Smooth muscle cell (in vitro differentiated cells): Measurements from ENCODE around the gene CACNA1C. TPM values are rescaled to one million over a fixed set of nuclear protein-coding genes. Genes with fewer than 3 reads are reported as not detected.

Experiments used
- DNase-seq: peaks from one replicate; lab custom pipeline; 2025; ENCODE audit not compliant: unreplicated experiment; lab: John Stamatoyannopoulos, UW
- H2AFZ ChIP-seq: fragments of 200-600 bp; sonication (generic); 2 replicates; pipeline ENCODE4 v1.6.0; 2016; ENCODE audit warnings: antibody characterized with exemption, low read depth, mild to moderate bottlenecking
- H3F3A ChIP-seq: fragments of 200-600 bp; sonication (generic); 2 replicates; pipeline ENCODE4 v1.6.0; 2017; ENCODE audit warnings: antibody characterized with exemption, low read depth
- H3K27ac ChIP-seq: fragments of 200-600 bp; sonication (generic); 2 replicates; pipeline ENCODE4 v1.5.1; 2016; ENCODE audit warnings: low read depth, mild to moderate bottlenecking
- H3K27me3 ChIP-seq: fragments of 200-600 bp; sonication (generic); 2 replicates; pipeline ENCODE4 v1.6.1; 2016; ENCODE audit warnings: low read depth, mild to moderate bottlenecking
- H3K36me3 ChIP-seq: fragments of 200-600 bp; sonication (generic); 2 replicates; pipeline ENCODE4 v1.5.1; 2016; ENCODE audit warnings: low read depth
- H3K4me1 ChIP-seq: fragments of 200-600 bp; sonication (generic); 2 replicates; pipeline ENCODE4 v1.5.1; 2016; ENCODE audit warnings: low read depth
- H3K4me2 ChIP-seq: fragments of 200-600 bp; sonication (generic); 2 replicates; pipeline ENCODE4 v1.6.0; 2016; ENCODE audit warnings: mild to moderate bottlenecking
- H3K4me3 ChIP-seq: fragments of 200-600 bp; sonication (generic); 2 replicates; pipeline ENCODE4 v1.5.1; 2016; ENCODE audit warnings: mild to moderate bottlenecking
- H3K79me2 ChIP-seq: fragments of 200-600 bp; sonication (generic); 2 replicates; pipeline ENCODE4 v1.6.0; 2016; ENCODE audit warnings: low read depth, mild to moderate bottlenecking
- H3K9ac ChIP-seq: fragments of 200-600 bp; sonication (generic); 2 replicates; pipeline ENCODE4 v1.6.0; 2016; ENCODE audit warnings: low read depth
- H3K9me3 ChIP-seq: fragments of 200-600 bp; sonication (generic); replicated peaks from 2 replicates; pipeline ENCODE4 v1.5.1; 2016; ENCODE audit warnings: low read depth
- H4K20me1 ChIP-seq: fragments of 200-600 bp; sonication (generic); 2 replicates; pipeline ENCODE4 v1.6.0; 2016; ENCODE audit warnings: low read depth
- CTCF ChIP-seq: fragments of 200-600 bp; sonication (generic); IDR thresholded peaks from 2 replicates; pipeline ENCODE4 v1.5.1; 2017; ENCODE audit warnings: borderline replicate concordance, mild to moderate bottlenecking, antibody characterized with exemption; ENCODE audit not compliant: insufficient read depth, poor library complexity, severe bottlenecking
- WGBS: methylation state at CpG from one replicate; pipeline ENCODE4 v1.1.7; 2016; ENCODE audit warnings: low lambda C conversion rate; 5-methylcytosine and 5-hydroxymethylcytosine counted together
- polyA plus RNA-seq: library from polyadenylated mRNA; unstranded; fragments of >200 nt; fragmentation: Nextera tagmentation; extraction: Ambion mirVana; gene quantifications from 2 replicates; pipeline ENCODE4 v1.2.1, GENCODE V29; 2016
- total RNA-seq: library from RNA; depleted of rRNA; stranded (reverse); fragments of >200 nt; gene quantifications from 2 replicates; pipeline ENCODE4 v1.2.3, GENCODE V29; 2014

Gene CACNA1C
- total and polyA plus RNA-seq, 2 experiments from 2014 or later: 1.6 to 4.5 TPM

GRCh38 chr12:2212537-2212936, 159.8 kb downstream of the CACNA1C start:
- no peak for TF ChIP-seq CTCF
- Histone ChIP-seq H3K9ac (no peak overlapping the region), H4K20me1 (no peaks in the 10 kb centered on the region), H3K4me1 (no peaks in the 10 kb centered on the region), H3F3A (no peaks in the 10 kb centered on the region), H3K27ac (no peak overlapping the region), H3K79me2 (no peaks in the 10 kb centered on the region), H3K4me2 (no peak overlapping the region), H3K9me3 (no peaks in the 10 kb centered on the region), H2AFZ (no peak overlapping the region), H3K4me3 (no peak overlapping the region), H3K27me3 (no peaks in the 10 kb centered on the region), H3K36me3 (no peaks in the 10 kb centered on the region)
- DNase-seq: no peak
- WGBS: 90% methylated on average over 1 of the region's 1 CpG

- WGBS: 34% methylated on average over 21 of the region's 21 CpGs
- H3K9ac ChIP-seq: no peak overlapping the region
Observed at GRCh38 chr12:2212971-2213869, 160.4 kb downstream of the CACNA1C start.

GRCh38 chr12:2214411-2214810, 161.6 kb downstream of the CACNA1C start:
- H3K4me1 ChIP-seq: no peaks in the 10 kb centered on the region
- H3K9me3 ChIP-seq: no peaks in the 10 kb centered on the region
- no peaks in the 10 kb centered on the region for H3F3A ChIP-seq
- TF ChIP-seq CTCF: no peak
- DNase-seq: no peak
- H4K20me1 ChIP-seq: no peaks in the 10 kb centered on the region
- H3K79me2 ChIP-seq: no peaks in the 10 kb centered on the region
- 83% methylated on average over 8 of the region's 8 CpGs for WGBS
- no peaks in the 10 kb centered on the region for H3K27me3 ChIP-seq
- no peak overlapping the region for H3K4me3 ChIP-seq
- no peak overlapping the region for H3K4me2 ChIP-seq
- H3K9ac ChIP-seq: no peak overlapping the region
- no peak overlapping the region for H2AFZ ChIP-seq
- H3K36me3 ChIP-seq: no peaks in the 10 kb centered on the region
- H3K27ac ChIP-seq: no peak overlapping the region

More at GRCh38 chr12:2212971-2213869, 160.4 kb downstream of the CACNA1C start:
- H3K9me3 ChIP-seq: no peaks in the 10 kb centered on the region
- H3K4me1 ChIP-seq: no peaks in the 10 kb centered on the region
- H4K20me1 ChIP-seq: no peaks in the 10 kb centered on the region
- H3K27me3 ChIP-seq: no peaks in the 10 kb centered on the region
- no peak overlapping the region for H3K4me3 ChIP-seq
- peak overlapping the region; percentile 40 for H2AFZ ChIP-seq
- H3K4me2 ChIP-seq: peak overlapping the region; percentile 45
- TF ChIP-seq CTCF: no peak
- DNase-seq: no peak
- H3K27ac ChIP-seq: no peak overlapping the region
- no peaks in the 10 kb centered on the region for H3K36me3 ChIP-seq
- H3K79me2 ChIP-seq: no peaks in the 10 kb centered on the region
- no peaks in the 10 kb centered on the region for H3F3A ChIP-seq
